HG02678 (cell line): ENCODE measurements around the gene ARHGEF18.

Experiments used
- ATAC-seq: cut with Tn5 transposase; IDR thresholded peaks from one replicate; pipeline ENCODE4 v1.9.1; 2021; ENCODE audit warnings: mild to moderate bottlenecking, moderate library complexity; ENCODE audit not compliant: unreplicated experiment

The ARHGEF18 gene

GRCh38 chr19:7381073-7381390 is 32.3 kb downstream of the ARHGEF18 start:
- no peak for ATAC-seq

- ATAC-seq: no peak
Measured at GRCh38 chr19:7382694-7383093, 34.0 kb downstream of the ARHGEF18 start.

DNA sequence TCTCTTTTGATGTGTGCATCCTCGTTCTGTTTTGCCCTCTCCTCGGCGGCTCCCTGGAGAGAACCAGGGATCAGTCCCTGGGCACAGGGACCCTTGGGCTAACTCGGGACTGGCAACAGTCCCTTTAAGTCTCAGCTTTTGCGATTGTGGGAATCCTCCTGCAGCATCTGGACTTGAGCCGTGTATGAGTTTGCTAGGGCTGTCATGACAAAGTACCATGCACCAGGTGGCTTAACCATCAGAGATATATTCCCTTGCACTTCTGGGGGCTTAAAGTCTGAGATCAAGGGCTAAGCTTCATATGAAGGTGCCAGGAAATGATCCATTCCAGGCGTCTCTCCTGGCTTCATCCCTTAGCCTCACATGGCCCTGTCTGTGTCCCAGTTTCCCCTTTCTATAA is 34.5 kb downstream of the ARHGEF18 start:
- no peak for ATAC-seq

DNA sequence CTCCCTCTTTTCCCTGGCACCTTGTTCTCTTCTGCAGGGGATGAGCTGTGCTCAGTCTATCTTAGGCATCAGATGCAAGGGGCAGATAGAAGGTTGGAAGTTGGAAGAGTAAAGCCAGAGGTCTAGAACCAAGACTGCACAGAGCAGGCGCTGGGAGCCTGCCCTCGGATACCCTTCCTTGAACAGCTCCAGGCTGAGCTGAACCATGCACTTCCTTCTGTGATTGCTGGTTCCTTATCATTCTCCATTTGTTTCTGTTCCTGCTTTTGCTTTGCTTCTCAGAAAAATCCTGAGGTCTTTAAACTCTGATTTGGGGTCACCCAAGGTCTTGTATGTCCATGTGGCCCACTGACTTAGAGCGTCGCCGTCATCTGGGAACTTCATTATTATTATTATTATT is 36.3 kb downstream of the ARHGEF18 start:
- ATAC-seq: no peak

GRCh38 chr19:7386308-7386707 is 37.6 kb downstream of the ARHGEF18 start:
- no peak for ATAC-seq

DNA sequence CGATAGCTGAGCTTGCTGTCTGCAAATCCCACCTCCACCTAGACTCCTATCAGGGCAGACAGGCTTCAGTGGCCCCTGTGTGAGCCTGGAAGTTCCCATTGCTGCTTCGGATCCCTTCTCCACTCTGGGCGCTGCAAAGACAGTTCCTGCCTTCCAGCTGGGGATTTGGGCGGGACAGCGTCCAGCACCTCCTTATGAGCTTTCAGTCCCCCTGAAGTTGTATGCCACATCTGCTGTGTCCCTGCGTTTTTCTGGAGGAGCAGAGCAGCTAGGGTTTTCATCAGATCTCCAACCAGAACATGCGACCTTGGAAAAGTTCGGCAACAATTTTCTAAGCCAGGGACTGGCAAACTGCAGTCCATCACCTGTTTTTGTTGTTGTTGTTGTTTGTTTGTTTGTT is 38.0 kb downstream of the ARHGEF18 start:
- ATAC-seq: no peak

DNA sequence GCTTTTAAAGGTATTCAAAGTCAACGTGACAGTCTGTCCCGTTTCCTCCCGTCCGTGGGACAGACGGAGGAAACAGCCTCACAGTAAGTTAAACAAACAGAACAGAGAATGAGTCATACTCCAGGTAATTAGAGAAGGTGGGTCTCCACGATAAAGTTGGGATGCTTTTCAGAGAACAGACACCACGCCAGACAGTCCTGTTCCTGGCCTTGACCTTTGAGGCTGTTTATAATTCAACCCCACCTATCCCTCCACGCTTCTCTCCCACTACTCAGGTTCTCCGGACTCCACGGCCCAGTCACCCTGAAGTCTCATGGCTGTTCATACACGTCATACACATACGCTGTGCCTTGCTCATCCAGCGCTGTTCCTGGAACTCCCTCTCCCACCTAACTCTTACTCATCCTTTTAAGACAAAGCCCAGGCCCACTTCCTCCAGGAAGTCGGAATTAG is 42.5 kb downstream of the ARHGEF18 start:
- ATAC-seq: no peak

DNA sequence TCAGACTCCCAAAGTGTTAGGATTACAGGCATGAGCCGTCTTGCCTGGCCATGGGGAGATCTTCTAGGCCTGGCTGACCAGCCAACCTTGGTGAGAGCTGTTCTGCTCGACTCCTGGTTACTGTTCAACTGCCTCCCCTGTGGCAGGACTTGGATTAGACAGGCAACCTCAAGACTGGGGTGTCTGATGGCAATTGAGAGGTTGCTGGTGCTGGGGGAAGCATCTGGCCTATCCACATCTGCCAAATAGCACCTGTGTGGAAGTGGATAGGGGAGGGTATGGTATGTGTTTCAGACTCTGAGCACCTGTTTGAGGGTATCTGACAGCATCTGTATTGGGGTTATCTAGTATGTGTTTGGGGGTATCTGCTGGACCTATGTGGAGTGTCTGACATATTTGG is 44.7 kb downstream of the ARHGEF18 start:
- ATAC-seq: no peak

- ATAC-seq: no peak
Measured at GRCh38 chr19:7393939-7394730, 45.4 kb downstream of the ARHGEF18 start.

- peak; percentile 86 for ATAC-seq
Measured at GRCh38 chr19:7394731-7395359, 46.1 kb downstream of the ARHGEF18 start.

- ATAC-seq: peak; percentile 14
Measured at GRCh38 chr19:7395360-7396066, 46.8 kb downstream of the ARHGEF18 start.

- no peak for ATAC-seq
Measured at GRCh38 chr19:7397687-7398086, 49.0 kb downstream of the ARHGEF18 start.
